ENCODE data around the gene BICDL1. TPM values are rescaled to one million over a fixed set of nuclear protein-coding genes. Genes with fewer than 3 reads are reported as not detected.

BICDL1 gene
- polyA plus RNA-seq, 4 donors, result 1.4 to 39.9 (median 31.7) TPM

DNA sequence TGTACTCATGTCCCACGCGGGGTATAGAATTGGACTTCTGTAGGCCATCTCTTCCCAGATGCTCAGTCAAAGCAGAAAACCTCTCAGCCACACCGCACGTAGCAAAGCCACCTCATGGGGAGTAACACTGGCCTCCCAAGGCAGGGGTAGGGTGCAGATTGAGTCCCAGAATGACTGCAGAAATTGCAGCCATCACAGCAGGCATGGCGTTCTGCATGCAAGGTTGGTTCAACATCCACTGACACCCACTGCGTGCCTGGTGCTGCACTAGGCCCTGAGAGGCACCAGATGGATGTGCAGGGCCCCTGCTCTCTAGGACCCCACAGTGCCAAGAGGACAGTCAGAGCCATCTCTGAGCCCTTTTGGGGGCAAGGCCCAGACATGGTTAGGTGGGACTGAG is 87.6 kb downstream of the BICDL1 start:
- no peak for DNase-seq (ENCODE audit: low read depth in 4 of 4, low spot score in 3 of 4)

DNA sequence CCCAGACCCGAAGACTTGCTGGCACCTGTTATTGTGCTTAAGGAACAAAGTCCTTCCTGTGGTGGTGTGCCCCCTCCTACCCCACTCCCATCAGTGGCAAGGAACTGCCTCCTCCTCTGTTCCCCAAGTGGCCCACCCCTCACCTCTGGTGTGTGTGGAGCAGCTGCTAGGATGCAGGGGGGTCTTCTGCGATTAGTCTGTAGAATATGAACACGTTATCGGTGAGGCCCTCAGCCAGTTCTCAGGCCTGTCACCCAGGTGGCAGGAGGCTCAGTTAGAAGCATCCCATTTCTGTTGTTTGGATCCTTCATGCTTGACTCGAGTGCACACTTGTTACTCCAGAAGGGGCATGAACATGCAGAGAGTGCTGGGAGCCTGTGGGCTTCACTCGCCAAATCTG is 88.2 kb downstream of the BICDL1 start:
- DNase-seq (ENCODE audit: low read depth in 4 of 4, low spot score in 3 of 4), result no peak

DNA sequence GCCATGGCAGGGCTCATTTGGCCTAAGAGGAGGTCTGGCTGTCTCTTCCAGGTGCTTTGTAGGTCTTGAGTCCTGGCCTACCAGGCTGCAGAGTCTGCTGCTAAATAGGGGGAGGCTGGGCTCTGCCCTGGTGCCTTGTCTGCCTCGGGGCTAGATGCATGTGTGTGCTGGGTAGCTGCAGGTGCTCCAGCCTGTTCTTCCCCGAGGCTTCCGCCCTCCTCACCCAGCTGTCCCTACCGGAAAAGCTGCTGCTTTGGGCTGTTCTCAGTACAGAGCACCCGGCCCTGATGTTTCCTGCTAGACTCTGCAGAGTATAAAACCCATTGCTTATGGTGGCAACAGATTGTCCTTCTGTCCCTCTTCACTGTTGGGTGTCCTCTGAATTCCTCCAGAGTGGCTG is 89.8 kb downstream of the BICDL1 start:
- no peak for DNase-seq (ENCODE audit: low read depth in 4 of 4, low spot score in 3 of 4)

DNA sequence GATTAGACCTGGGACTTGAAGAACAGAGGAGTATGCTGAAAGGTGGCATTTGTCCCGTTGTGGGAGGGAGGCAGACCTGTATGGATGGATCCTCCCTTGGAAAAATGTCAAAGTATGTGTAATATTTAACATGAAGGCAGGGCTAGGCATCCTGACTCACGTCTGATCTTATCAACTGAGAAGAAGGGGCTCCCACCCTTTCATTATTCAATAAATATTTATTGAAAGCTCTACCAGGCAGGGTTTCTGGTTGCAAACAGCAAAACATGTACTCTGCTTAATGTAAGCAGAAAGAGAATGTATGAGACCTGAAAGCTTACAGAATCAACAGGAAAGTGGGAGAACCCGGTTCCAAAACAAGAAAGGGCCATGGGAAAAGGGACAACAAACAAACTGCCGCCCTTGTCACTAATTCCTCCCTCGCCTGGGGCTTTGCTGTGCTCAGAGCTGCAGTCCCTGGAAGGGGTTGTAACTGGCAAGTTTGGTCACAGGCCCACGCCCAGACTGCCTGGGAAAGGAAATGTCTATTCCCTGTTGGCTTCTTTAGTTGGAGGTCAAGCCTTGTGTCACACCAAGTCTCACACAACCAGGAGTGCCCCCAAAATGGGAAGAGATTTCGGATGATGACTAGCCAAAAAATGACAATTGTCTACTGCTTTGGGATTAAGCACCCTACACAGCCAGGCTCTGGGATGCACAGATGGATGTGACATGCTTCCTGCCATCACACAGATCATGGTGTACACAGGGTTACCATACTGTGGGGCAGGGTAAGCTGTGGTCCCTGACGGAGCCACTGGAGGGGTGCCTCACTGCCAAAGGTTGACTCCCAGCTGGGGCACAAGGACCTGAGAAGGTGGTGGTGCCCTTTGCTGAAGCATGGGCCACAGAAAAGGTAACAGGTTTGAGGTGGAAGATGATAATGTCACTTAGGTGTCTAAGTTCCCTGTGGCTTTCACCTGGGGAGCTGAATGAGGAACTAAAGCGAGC is 90.7 kb downstream of the BICDL1 start:
- no peak for DNase-seq (ENCODE audit: low read depth in 4 of 4, low spot score in 3 of 4)

DNA sequence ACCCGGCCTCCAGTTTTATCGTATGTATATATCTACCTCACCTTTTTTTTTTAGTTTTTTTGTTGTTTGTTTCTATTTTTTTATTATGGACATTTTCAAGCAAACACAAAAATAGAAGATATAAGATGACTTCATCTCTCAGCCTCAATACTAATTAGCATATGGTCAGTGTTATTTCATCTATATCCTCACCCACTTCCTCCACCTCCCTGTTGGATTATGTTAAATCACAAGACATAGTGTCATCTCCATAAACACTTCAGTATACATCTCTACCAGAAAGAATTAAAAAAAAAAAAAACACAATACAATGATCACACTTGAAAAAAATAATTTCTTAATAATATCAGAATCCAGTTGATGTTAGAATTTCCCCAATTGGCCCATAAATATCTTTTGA is 92.6 kb downstream of the BICDL1 start:
- no peak for DNase-seq (ENCODE audit: low read depth in 4 of 4, low spot score in 3 of 4)

DNA sequence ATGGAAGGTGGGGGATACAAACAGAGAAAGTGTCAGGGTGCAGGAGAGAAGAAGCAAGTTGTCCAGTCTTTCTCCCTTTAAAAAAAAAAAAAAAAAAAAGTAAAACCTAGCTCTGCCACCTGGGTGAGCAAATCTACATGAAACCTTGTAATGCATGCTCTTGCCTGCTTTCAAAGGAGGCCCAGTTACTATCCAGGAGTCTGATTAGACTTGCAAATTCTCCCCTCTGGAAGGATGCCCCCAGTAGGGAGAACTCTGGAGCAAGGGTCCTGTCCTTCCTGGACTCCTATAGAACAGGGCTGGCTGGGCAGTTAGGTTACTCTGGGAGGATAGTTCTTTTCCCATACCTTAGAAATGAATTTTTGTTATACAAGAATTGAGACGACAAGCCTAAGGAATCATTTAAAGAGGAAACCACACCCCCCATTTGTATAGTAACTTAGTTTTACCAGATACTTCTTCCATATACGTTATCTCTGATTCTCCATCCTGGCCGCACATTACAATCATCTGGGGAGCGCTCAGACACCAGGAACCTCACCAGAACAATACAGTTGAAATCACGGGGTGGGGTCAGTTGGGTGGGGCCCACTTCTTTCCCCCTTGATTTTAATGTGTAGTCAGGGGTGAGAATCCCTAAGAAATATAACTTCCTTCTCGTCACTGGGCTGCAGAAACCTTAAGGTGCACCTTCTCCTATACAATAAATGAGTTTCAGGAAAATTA is 97.0 kb downstream of the BICDL1 start:
- DNase-seq (ENCODE audit: low read depth in 4 of 4, low spot score in 3 of 4), result no peak

DNA sequence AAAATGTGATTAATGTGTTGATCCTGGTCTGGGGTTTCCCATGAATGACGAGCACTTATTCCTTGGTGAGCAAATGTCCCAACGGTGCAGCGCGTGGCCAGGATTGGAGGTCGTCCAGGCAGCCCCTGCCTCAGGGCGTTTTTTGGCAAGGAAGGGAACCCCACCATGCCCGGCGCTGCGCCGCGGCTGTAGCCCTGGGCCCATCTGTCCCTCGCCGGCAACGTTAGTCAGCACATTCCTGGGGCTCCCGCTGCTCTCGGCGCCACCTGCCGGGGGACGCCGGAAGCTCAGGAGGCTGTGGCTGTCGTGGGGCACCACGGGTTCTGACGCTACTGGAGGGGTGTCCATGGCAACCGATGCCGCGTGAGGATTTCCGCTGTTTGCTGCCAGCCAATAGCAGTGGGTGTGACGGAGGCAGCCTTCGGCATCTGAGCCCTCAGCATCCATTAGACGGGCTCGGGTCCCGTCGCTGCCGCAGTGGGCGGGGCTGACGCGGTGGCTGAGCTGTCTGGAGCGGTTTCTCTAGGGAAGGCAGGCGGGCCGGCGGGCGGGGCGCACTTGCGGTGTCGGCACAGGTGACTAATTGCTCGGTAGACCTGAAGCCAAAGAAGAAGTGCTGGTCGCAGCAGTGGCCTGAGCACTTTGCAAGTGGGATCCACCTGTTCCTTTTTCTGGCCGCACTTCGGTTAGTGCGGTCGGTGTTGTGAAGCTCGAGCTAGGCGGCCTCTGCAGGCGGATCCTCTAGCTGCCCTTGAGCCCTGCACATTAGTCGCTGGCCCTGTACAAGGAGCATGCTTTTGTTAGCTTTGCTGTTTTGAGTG is 98.0 kb downstream of the BICDL1 start:
- peak; percentile 90 to 94 (median 92) for DNase-seq (ENCODE audit: low read depth in 4 of 4, low spot score in 3 of 4)

DNA sequence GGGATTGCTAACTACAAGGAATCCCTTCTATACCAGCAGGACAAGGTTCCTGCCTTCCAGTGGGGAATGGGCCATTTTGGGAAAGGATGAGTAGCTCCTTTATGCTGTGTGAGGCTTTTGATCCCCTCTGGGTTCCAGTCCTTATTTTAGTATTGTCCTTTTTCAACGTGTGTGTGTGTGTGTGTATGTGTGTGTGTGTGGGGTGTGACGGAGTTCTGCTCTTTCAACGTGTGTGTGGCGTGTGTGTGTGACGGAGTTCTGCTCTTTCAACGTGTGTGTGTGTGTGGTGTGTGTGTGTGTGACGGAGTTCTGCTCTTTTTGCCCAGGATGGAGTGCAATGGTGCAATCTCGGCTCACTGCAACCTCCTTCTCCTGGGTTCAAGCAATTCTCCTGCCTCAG is 100.1 kb downstream of the BICDL1 start:
- DNase-seq (ENCODE audit: low read depth in 4 of 4, low spot score in 3 of 4), result no peak

DNA sequence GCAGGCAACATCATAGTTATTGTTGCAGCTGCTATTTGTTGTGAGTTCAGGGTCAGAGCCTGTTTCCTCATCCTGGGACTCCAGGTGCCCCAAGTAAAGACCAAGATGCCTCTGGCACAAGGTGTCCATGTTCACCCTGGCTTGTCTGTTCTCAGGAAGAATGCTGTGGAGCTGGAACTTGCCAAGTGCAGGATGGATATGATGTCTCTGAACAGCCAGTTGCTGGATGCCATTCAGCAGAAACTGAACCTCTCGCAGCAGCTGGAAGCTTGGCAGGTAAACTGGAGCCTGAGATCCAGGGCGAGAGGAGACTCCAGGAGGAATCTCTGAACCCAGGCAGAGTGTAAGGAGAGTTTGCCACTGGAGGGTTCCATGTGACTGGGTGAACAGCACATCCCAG is 100.8 kb downstream of the BICDL1 start:
- DNase-seq (ENCODE audit: low read depth in 4 of 4, low spot score in 3 of 4), result no peak

DNA sequence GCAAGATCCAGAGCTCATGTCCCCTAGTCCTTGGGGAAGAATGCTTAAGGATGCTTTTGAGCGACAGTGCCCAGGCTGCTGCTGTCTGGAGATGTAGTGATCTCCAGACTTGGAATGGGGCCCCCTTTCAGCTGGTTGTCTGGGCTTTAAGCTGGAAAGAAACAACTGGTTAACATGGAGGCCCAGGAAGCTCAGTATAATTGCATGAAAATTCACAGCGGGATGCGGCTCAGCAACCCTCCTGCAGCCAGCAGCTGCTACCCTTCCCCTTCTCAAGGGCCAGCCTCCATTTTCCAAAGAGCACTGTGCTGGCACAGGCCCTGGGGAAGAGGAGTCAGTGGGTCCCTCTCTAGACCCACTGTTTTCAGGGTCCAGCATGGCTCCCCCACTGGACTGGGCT is 101.2 kb downstream of the BICDL1 start:
- no peak for DNase-seq (ENCODE audit: low read depth in 4 of 4, low spot score in 3 of 4)

DNA sequence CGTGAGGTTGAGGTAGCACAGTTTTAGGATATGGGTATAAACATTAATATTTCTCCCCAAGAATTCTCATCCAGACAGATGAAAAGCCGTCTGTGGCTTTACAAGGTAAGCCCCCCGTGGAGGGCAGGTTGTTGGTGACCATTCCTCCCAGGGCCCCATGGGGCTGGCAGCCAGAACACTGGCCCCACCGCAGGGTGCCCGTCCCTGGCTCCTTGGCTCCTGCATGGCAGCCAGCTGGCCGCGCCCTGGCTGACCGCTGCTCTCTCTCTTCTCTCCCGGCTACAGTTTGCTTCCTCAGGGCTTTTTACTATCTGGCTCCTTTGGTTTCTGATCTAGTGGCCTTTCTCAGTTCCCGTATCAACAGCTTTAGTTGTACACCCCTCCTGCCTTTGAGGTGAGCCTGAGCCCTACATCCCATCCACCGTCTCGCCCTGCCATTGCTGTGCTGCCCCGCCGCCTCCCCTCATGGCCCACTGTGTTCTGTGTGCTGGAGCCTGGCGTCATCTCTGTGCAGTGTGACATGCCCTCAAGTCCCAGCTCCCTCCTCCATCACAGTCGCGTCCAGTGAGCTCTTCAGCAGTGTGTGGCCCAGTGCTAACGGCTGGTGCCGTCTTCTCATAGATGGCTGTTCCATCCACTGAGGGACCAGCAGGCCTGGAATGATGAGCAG is 101.7 kb downstream of the BICDL1 start:
- no peak for DNase-seq (ENCODE audit: low read depth in 4 of 4, low spot score in 3 of 4)

DNA sequence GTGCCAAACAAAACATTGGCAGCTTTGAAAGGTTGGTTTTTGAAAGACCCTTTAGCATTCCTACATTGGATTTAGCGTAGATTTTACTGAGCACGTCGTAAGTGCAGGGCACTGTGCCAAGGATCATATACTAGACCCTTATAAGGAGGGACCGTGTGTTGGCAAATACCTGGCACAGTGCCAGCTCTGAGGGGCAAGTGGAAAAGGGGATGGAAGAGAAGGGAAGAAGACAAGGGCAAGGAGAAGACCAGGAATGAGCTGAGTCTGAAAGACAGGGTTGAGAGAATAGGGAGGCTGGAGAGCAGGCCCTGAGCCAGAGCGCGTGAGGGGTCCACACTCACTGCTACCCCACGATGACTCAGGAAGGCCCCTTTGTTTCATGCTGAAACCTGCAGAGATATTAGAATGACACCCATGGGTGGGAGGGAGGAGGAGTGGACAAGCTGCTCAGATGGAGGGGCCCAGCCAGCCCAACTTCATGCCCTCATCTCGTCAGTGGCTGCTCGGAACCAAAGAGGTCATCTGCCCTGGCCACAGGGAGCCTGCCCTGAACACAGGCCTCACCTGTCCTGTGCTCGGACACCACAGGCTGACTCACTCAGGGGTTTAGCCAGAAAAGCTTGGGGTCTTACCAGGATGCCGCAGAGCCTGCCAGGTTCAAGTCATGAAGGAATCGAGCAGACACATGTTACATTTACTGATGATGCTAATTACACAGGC is 102.5 kb downstream of the BICDL1 start:
- no peak for DNase-seq (ENCODE audit: low read depth in 4 of 4, low spot score in 3 of 4)

DNA sequence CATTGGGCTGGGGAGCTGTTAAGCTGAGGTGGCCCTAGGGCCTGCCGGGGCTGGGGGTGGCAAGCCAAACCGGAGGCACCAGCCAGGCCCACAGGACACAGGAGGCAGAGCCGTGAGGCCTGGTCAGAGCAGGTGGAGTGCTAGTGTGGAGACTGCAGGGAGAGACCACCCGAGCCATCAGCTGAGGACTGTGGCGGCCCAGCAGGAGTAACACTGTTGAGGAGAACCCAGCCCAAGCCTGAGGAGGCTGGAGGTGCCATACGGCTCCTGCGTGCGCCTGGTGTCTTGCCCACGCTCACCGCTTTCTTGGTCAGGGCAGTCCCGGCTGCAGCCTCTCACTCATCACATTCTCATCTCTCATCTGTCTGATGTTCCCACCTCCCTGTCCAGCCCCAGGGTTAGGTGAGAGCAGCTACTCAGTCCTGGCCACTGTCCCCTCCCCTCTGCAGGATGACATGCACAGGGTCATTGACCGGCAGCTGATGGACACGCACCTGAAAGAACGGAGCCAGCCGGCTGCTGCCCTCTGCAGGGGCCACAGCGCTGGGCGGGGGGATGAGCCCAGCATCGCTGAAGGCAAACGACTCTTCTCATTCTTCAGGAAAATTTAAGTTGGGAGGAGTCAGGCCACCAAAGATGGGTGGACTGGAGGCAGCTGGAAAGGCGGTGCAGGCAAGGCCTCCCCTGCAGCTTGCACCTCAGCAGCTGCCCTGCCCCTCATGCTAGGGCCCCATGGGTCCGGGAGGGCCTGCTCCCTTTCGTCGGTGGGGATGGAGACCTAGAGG is 103.7 kb downstream of the BICDL1 start:
- no peak for DNase-seq (ENCODE audit: low read depth in 4 of 4, low spot score in 3 of 4)

DNA sequence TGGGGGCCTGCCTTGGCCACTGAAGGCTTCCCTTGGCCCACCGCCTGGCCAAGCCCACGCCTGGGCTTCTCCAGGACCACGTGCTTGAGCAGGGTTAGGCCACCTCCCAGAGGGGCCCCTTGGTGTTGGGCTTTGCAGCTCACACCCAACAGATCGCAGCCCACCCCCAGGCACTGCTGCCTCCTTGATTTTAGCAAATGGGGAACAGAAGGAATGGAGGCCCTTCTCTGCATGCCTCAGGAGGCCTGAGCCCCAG is 104.2 kb downstream of the BICDL1 start:
- DNase-seq (ENCODE audit: low read depth in 4 of 4, low spot score in 3 of 4), result no peak

DNA sequence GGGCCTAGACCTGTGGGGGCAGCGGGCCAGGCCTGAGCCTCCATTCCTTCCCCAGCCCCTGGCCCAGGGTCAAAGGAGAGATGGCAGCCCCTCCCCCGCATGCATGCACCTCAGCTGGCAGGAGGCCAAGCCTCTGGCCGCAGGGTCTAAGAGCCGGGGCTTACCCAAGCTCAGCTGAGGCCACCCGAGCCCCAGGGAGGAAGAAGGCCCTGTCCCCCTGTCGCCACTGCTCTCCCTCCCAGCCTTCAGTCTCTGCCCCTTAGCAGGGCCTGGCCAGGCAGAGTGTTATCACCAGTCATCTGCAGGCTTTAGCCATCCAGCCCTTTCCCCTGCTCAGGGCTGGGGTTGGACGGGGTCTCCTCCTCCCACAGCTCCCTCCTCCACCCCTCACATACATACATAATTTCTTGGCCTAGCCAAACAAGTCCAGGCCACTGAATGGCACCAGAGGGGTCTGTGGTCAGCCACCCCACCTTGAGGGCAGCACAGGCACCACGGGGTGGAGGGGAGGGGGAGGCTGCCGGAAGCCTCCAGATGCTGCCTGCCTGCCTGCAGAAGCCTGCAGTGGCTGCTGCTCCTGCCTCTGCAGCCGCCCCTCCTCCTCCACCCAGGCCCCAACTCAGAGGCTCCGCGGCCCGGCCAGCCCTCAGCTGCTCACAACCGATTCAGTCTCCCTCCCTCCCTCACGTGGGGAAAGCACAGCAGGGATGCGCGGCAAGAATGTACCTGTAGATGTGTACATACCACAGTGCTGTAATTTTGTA is 104.7 kb downstream of the BICDL1 start:
- no peak for DNase-seq (ENCODE audit: low read depth in 4 of 4, low spot score in 3 of 4)

DNA sequence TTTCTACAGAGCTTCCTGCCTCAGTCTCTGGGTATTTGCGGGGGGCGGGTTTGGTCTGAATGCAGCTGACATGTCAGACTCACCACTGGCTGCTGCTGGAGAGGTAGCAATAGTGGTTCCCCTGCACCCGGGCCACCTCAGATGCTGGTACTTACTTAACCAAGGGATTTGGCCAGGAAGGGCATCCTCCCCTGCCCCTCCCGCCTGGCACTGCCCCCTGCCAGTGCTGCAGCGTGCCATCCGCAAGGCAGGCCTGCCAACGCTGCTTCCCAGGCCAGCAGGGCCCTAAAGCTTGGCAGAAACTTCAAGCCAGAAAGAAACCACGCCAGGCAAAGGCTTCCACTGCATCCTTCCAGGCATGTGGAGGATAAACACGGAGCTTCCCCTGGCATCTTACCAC is 105.4 kb downstream of the BICDL1 start:
- DNase-seq (ENCODE audit: low read depth in 4 of 4, low spot score in 3 of 4), result no peak

DNA sequence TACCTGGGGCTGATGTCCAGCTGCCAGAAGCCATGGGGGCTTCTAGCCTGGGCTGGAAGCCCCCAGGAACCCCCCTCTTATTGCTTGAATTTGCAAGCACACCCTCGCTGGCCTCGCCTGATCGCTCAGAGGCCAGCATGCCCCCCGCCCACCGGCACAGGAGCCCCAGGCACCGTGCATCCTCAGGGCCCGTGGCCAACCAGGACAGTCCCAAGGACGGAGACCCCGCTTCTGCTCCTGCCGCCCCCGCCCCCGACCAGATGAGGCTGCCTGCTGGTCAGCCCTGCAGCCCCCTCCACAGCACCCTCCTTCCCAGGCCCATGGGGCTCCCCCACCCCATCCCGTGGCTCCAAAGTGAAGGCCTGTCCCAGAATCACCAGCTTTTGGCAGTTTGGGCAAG is 106.3 kb downstream of the BICDL1 start:
- no peak for DNase-seq (ENCODE audit: low read depth in 4 of 4, low spot score in 3 of 4)

DNA sequence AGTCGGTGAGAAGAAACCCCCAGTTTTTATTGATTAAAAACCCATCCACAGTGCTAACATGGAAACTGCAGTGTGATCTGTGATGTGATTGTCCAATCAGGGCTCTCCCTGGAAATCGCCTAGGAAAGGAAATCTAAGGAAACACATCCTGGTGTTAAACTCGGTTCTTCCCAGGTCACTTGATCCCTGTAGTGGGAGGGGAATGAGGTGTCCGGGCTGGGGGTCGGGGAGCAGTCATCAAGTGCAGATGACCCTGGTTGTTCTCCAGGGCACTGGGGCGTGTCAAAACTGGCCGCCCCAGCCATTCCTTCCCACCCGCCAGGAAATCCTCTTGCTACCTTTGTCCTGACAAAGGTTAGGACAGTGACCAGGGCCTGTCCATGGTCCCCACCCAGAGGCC is 106.7 kb downstream of the BICDL1 start:
- no peak for DNase-seq (ENCODE audit: low read depth in 4 of 4, low spot score in 3 of 4)
